Medulla oblongata (tissue), 1 donor: ENCODE results near the gene FTO.

Experiments used
- DNase-seq: peaks from one replicate; pipeline ENCODE4 v3.0.0-alpha.2; 2015; ENCODE audit errors: extremely low spot score

Gene FTO

DNA sequence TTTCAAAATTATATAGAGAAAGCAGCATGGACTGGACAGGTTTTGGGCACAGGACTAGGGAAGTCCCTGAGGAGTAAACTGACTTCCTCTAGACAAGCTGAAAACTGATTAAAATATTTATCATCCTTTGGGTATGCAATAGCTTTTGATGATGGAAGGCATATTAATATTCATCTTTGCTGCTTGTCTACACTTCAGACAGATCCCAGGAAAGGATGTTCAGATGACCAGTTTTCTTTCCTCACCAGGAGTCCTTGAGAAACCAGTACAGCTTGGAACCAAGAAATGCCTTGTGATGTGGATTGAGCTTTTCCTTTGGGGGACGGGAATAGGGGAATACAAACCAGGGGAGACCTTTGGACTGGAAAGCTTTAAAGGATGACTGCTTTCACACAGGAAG lies 195.5 kb downstream of the FTO start:
- DNase-seq = no peak

DNA sequence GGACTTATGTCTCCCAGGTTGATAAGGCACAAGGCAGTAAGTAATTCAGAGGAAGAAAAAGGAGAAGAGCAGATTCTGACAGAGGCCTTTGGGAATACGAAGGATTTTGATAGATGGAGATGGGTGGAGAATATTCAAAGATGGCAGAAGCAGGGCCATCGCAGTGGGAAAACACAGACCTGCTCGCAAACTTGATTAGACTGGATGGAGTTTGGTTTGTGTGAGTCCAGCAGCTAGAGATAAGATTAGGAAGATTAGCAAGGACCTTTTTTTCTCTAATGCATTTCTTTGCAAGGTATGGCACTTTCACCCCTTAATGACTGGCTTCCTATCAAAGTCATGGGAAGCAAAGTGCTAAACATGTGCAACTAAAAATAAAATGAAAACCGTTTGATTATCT lies 196.7 kb downstream of the FTO start:
- DNase-seq = no peak

DNA sequence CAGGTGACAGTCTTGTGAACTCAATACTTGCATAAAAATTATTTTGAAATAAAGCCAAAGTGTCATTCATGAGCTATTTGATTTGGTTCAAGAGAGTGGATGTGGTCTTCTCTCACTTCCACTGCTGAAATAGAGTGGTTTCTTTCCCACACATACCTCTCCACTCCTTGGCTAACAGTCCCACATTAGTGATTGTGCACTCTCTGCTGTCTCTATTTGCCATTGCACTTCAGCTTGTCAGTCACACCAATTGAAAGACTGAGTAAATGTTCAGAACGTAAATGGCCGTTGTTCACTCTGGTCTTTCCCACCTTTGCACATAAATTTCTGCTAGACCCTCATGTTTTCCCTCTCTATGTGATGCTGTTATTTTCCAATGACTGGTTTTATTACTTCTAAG lies 197.5 kb downstream of the FTO start:
- no peak for DNase-seq

DNA sequence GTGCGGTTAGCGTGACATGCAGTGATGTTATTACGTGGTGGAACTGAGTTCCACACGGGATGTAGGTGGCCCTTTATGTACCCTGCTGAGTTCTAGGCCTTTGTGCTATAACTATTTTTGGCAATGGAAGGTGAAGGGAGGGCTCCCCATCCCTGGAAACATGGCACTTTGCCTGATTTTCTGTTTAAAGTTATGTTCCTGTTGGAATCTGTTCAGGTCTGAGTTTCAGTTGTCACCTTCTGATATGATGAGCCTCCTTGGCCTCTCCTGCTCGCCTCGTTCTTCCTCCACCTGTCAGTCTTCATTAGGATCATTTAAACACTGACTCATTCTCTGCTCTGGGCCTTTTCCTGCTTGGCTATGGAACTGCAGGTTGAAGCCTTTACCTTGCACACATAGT lies 200.6 kb downstream of the FTO start:
- DNase-seq = no peak

DNA sequence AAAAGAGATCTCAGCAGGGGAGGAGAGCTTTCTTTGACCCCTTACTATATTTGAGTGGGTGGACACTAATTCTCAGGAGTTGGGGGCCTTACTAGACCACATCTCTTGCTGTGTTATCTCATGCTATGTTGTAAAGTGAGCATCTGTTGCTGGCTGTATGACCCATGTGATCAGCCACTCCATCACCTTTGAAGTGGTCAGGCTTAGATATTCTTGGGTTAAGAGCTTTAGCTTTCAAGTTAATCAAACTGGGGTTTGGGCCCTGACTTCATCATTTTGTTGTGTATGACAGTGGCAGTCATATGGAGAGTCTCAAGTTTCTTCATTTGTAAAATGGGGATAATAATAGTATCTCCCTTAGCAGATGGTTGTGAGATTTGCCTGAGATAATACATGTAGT lies 201.1 kb downstream of the FTO start:
- DNase-seq = no peak

DNA sequence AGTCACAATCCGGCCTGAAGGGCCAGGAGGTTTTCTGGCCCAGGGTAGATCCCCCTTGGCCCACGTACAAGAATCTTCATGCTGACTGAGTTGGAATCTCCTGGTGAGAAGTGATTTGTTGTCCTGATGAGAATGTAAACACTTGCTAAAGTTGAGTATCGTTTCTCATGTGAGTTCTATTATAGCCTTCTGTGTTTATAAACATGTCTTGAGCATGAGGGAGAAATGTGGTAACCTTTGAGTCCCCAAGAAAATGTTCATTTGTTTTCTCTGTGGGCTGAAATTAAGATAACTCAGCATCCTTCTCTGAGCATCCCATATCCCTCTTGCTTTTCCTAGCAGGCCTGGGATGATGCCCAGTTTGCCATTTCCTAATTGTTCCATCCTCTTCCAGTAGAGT lies 204.8 kb downstream of the FTO start:
- no peak for DNase-seq

DNA sequence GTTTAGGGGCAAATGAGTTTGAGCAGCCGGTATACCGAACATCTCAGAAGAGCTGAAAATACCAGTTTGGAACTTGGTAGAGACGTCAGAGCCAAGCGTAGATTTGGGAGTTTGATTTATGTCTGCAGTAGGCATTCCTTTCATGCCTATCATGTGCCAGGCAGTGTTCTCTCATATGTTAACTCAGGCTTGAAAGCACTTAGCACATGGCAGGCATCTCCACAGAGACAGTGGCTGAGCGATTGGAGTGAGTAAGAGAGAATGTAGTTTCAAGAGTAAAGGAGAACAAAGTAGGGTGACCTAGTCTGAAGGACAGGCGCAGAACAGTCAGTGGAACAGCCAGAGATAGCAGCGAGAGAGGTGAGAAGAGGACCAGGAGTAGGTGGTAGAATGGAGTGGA lies 207.0 kb downstream of the FTO start:
- no peak for DNase-seq

DNA sequence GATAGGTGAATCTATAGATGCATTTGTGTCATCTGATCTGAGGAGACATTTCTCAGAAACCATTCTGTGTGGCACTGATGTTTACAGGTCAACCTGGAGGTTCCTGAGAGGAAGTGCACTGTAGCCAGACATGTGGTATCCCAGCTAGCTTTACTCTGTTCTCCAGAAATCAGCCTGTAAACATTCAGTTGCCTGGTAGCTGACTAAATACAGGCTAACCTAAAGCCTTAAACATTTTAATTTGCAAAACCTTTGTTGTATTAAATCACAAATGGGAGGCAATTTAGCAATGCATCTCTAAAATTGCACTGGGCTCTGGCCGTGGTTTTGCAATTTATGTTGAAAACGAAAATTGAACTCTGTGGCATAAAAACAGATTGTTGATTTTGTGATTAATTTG lies 207.6 kb downstream of the FTO start:
- DNase-seq = no peak

DNA sequence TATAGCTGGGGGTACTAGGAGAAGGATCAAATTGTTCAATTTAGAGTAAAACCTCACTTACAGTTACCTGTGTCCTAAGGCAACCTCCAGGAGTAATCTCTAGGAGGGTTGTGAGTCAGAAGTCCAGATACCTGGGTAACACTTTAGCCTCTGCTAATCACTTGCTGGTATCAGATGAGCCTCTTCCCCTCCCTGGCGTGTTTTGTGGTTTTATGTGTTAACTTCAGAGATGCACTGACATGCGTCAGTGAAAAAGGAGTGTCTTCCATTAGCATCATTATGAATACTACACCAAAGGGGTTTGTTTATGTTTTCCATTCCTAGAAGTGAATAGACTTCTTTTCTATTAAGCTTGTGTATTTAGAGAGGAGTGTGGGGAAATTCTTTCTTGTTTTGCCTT lies 208.2 kb downstream of the FTO start:
- DNase-seq = no peak

DNA sequence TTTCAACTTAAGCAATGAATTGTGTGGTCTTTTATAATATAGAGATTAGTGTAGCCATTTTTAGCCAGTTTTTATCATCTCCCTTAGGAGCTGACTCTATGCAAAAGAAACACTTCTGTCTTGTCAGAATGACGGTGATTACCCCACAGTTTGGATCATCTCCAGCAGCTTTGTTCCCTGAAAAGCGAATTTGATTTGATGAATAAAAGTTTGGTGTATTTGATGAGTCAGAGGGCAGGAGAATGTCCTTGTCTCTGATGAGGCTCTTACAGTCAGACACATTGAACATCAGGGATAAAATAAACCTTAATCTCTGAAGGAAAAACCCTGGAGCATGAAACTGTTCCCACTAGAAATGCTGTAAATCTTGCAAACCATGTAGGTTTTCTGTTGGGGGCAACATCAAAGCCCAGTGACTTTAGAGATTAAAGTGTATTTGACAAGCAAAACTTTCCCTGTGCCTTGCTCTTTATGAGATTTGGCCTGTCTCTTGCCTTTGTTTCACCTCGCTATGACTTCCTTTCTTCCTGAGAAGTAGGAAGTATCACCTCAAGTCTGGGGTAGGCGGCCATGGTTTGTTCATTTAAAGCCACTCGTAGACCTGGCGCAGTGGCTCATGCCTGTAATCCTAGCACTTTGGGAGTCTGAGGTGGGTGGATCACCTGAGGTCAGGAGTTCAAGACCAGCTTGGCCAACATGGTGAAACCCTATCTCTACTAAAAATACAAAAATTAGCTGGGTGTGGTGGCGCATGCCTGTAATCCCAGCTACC lies 209.3 kb downstream of the FTO start:
- peak; percentile 37 for DNase-seq

DNA sequence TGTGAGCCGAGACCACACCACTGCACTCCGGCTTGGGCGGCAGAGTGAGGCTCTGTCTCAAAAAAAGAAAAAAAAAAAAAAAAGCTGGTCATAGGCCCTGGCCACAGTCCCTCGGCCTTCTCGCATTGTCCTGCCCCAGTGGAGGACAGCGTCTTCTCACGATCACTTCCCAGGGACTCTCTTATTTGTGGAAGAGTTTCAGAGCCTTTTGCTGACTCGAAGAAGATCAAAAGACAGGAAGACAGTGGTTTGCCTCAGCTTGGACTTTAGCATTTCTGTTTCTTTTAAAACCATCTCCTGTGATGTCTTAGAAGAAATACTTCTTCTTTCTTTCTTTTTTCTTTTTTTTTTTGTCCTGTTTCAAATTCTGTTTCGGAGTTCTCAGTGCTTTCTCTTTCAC lies 210.0 kb downstream of the FTO start:
- peak; percentile 68 for DNase-seq

DNA sequence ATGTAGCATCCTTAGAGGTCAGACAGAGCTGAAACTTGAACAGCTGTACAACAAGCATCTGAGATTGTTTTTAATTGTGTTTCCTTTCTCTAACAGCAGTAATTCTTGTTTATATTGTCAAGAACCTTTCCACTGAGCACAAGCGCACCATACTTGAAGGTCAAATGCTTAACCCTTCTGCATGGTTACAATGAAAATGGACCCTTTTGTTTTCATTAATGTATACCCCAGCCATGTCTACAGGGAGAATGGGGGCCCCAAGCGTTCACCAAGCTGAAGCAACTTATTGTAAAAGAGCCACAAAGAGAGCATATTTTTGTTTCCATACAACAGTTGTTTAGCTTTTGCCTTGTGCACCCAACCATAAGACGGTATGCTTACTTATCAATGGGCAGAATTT lies 210.8 kb downstream of the FTO start:
- DNase-seq = no peak

DNA sequence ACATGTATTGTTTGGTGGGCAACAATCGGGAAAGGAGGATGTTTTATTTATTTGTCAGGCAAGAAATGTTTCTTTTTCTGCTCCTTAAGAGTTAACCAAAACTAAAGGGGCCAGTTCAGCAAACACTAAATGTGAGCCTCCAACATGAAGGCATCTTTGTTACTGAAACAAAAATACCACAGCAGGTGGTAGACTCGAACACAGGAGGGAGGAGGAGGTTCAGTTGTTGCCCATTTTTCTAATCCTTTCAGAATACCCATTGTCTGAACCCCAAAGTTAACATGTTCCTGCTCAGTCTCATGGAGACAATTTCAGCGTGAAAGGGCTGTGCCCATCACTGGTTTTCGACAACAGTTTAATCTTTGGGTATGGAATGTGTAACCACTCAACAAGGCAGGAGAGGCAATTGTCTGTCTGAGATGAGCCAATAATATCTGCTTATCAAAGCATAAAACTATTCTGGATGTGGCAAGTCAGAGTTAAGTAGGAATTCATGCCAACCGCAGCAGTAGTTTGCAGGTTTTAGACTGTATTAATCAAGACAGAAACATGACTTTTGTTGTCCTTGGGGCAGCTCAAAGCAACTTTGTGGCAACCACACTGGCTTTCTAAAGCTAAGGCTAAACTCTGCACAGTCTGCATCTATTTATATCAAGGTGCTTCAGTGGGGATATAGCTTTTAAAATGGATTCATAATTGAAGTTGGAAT lies 211.7 kb downstream of the FTO start:
- DNase-seq = no peak

DNA sequence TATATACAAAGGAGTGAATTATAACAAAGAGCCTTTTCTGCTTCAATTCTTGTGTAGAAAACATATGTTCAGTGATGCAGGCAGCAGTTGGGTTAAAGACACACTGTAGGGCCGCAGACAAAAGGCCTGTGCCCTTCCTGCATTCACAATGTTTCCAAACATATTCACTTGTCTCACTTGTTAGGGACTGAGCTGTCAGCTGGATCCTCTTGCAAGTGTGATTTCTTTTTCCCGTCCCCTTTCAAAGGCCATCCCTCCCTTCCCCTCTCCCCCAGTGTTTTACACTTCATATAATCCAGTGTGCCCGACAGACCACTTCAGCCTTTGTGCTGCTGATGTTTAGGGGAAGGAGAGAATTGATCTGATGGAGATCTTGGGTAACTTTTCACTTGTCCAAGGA lies 217.0 kb downstream of the FTO start:
- DNase-seq = no peak

DNA sequence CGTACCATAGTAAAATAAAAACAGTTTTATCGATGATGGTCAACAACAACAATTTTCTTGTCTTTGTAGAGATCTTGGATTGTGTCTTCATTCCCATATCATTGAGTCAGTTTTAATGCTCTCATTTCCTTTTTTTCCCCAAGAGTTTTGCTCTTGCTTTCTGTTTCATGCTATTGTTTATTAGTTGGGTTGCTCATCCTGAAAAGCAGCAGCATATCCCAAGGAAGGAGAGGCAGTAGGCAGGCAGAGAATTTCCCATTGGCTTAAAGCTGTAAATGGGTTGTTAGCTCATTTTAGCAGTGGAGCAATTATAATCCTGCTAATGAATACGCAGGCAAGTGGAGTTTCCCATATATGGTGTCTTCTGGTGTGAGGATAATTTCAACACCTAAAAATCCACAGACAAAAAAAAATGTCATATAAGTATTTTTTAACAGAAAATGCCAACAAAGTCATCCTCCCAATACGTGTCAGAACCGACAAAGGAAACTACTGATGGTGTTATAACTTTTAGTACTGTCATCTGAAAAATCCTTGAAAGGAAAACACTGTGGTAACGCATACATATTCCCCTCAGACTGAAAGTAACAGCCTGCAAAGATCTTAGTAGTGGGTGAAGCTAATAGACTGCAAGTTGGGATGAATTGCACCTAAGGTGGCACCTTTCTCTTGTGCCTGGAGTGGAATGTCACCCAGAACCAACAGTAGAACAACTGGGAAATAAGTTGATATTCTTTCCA lies 218.3 kb downstream of the FTO start:
- no peak for DNase-seq

DNA sequence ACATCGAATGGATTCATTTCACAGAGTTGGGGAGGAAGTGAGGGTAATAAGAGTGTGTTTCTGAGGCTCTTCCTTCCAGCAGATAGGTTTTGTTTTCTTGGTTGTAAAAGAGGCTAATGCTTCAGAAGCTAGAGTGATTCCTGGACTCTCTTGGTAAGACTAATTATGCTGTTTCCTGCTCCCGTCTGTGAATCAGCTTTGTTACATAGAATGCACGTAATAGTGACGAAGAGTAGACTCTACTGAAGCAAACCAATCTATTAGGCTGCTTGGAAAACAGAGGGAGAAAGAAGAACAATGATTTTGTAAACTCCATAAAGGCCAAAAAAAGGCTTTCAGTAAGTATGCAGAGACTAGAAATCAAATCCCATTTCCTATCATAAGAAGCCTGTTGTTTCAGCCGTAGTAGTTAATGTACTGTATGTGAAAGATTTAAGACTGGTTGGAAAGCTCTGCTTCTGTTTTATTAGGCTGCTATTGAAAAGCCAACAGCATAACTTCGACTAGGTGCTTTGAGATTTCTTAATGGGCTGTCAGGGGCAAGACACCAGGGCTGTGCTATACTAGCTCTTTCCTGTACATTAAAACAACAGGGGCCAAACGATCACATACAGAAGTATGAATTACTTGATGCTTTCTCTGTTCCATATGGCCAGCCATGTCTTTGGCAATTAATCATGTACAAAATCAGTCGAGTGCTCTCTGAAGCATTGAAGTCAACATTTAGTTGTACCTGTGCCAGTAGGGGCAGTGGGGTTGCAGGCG lies 219.0 kb downstream of the FTO start:
- DNase-seq = no peak

DNA sequence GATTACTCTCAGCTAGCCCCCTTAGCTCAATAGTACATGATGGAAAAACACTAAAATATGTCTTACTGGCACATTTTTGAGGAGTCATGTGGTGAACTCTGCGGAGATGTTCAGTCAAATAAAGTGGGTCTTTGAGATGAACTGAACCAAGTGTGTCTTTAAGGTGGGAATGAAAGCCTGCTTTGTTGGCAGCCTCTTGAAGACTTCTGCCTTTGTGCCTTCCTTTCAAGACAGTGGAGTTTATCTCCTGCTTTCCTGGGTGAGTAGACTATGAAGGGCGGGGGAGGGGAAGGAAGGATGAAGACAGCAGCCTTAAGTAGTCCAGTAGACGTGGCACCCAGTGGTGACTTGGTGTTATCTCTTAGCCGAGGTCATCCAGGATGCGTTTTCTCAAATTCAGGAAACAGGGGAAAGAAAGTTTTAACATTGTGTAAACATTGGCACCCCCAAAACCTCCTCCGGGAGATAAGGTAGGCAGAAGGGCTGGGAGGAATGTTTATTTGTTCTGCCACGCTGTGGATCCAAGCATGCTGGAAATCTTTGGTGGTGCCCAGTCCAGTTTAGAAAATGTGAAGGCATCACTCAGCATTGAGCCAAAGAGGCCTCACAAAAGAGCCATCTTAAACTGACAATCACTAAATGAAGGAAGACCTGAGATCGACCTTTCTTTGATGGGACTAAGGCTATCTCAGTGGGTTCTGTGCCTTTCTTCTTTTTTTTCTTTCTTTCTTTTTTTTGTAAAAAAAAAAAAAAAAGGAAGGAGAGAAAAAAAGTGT lies 220.6 kb downstream of the FTO start:
- no peak for DNase-seq

DNA sequence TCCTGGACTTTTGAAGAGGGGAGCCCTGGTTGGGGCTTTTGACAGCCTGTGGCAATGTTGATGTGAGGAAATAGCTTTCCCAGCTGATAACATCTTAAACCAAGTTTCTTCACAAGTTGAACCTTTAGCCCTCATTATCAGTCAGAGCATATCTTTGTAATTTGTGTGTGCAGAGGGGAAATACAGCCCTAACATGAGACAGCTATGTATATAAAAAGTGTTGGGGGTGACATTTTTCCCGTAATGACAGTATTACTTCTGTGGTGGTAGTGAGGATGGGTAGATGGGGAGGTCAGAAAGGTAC lies 221.1 kb downstream of the FTO start:
- no peak for DNase-seq

DNA sequence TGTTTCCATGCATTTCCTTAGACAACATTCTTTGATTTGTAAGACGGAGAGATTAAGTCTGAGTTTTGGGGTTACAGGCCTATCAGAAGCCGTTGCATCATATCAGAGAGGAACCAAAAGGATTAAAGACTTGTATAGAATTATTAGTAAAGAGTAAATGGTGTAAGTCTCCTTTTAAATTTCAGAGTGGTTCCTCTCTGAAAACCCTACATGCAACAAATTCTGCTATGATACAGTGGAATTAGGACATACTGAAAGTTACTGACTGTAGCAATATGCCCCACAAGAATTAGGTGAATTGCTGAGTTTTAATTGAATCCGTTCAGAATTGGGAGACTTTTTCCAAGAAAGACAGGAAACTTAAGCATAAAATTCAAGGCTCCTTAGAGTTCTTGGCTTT lies 221.6 kb downstream of the FTO start:
- DNase-seq = no peak

DNA sequence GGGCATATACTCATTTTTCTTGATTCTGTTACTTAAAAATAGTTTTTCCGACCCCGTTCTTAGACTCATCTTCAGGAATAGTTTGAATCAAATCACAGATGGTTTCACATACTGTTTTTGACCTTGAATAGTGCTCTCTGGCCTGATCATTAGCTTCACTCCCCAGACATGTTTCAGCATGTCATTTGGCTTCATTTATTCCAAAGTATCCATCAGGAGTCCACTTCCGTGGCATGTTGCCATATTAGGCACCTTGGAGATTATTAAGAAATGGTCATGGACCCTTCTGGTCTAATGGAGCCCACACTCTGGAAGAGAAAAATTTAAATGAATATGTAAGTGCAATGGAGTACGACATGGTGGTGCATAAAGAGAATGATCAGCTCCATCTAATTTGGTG lies 222.3 kb downstream of the FTO start:
- no peak for DNase-seq

DNA sequence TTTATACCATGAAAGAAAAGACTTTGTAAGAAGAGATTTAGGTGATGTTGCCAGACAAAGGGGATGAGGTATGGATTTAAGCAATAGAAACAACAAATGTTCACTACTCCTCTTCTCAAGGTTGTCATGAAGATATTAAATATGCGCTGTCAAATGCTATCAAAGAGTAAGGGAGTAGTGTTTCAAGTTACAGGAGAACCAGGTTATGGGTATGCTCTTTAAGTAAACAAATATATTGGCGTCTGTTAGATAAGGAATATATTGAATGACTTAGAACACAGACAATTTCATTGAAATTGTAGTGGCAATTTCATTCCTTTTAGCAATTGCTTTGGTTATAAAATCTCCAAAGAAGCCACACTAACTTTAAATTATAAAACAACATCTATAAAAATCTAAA lies 229.0 kb downstream of the FTO start:
- DNase-seq = no peak

DNA sequence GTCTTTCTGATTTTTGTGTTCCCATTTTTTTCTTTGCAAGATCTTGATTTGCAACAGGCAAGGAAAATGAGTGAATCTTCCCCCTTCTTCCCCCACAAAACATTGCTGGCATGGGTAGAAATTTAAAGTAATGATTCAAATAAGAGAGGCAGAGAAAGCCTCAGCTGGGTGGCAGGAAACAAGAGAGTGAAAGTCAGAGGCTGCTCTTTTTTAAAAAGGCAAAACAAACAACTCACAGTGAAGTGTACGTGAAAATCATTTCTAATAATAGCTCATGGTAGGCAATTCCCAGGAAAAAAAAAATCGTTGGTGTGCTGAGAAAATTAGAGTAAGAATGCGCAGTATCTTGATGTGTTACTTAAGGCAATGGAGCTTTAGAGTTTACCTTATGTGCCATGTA lies 229.5 kb downstream of the FTO start:
- DNase-seq = no peak
